Testis (tissue), 3 donors: ENCODE results near the gene SCAMP2. TPM values are rescaled to one million over a fixed set of nuclear protein-coding genes. Genes with fewer than 3 reads are reported as not detected.

Experiments
- DNase-seq: peaks from one replicate; pipeline ENCODE4 v3.0.0-alpha.2; 2019
- H3K27ac ChIP-seq, 2 donors: fragments of 200-600 bp; sonication (generic); one replicate each; pipeline ENCODE4 v1.5.1; 2019
- H3K27me3 ChIP-seq: fragments of 200-600 bp; sonication (generic); one replicate; pipeline ENCODE4 v1.5.1; 2019
- H3K36me3 ChIP-seq: fragments of 200-600 bp; sonication (generic); one replicate; pipeline ENCODE4 v1.5.1; 2017; ENCODE audit warnings: low read depth; ENCODE audit errors: missing control alignments
- H3K4me1 ChIP-seq: fragments of 200-600 bp; sonication (generic); one replicate; pipeline ENCODE4 v1.5.1; 2019
- H3K4me3 ChIP-seq, 2 donors: fragments of 200-600 bp; sonication (generic); one replicate each; pipeline ENCODE4 v1.5.1; 2017 to 2019
- H3K9me3 ChIP-seq: fragments of 200-600 bp; sonication (generic); one replicate; pipeline ENCODE4 v1.5.1; 2017
- POLR2A ChIP-seq: fragments of 450-650 bp; IDR thresholded peaks from one replicate; pipeline ENCODE4 v1.6.1; 2017; ENCODE audit warnings: antibody characterized with exemption, mild to moderate bottlenecking, moderate library complexity
- WGBS, 2 donors: methylation state at CpG; one replicate each; pipeline ENCODE4 v1.1.5; 2018; 5-methylcytosine and 5-hydroxymethylcytosine counted together
- intact Hi-C: fragments of 100-400 bp; cut with DNase I; formaldehyde crosslinking; loops from one replicate; pipeline ENCODE4 v1.15.1; 2023; ENCODE audit warnings: low total_unique reads
- polyA plus RNA-seq: library from polyadenylated mRNA; stranded (reverse); fragments of 350-450 nt; fragmentation: Illumina TruSeq; extraction: RNeasy Lipid Tissue Mini Kit (QIAGEN cat#74804); gene quantifications from one replicate; pipeline ENCODE4 v1.2.3, GENCODE V29; 2014; ENCODE audit warnings: low read depth, low replicate concordance; ENCODE audit not compliant: insufficient read depth
- total RNA-seq, 2 donors: library from RNA; depleted of rRNA; stranded (reverse); fragments of >200 nt; gene quantifications; one replicate each; pipeline ENCODE4 v1.2.3, GENCODE V29; 2016
- TF ChIP-seq, protein P1 (sequence below), 3 experiments: fragments of 450-650 bp in 2 of 3; fragments of 200-600 bp in 1 of 3; sonication (generic) in 1 of 3; IDR thresholded peaks; one replicate each; pipeline ENCODE4 v1.5.1; 2016 to 2019; ENCODE audit warnings: antibody characterized with exemption in 3 of 3, mild to moderate bottlenecking in 2 of 3, moderate library complexity in 1 of 3

The SCAMP2 gene
- total and polyA plus RNA-seq, 3 donors from 2014 or later, result 94.8 to 130 (median 103) TPM

DNA sequence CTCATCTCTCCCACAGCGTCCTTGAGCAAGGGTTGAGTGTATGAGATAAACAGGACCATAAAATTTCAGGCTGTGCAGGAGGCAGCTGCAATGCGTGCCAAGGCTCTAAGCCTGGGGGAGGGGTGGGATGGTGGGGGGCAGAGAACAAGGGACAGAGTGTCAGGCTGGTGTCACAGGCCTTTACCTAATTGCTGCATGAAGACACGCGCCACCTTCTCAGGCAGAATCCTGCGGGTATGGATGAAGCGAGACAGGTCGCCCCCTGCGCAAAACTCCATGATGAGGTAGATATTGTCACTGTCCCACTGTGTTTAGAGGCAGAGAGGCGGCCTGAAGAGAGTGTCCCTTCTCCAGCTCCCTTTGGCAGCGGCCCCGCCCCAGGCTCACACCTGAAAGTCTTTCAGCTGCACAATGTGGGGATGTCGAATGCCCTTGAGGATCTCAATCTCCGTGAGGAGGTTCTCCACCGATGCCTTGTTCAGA is 31.2 kb downstream of the SCAMP2 start:
- Histone ChIP-seq H3K4me1 (peaks cover 30% of the 10 kb centered on the region), H3K27ac (no peak overlapping the region)
- intact Hi-C loops, result loop anchor here (5.0 kb wide), 1 partner anchor 60 kb away; the partner anchor contains the start of gene CSK

GRCh38 chr15:74840851-74841775 is 32.1 kb downstream of the SCAMP2 start:
- no peaks in the 10 kb centered on the region for H3K36me3 ChIP-seq

More for the DNA sequence above, 31.2 kb downstream of the SCAMP2 start:
- TF ChIP-seq, protein P1, sequence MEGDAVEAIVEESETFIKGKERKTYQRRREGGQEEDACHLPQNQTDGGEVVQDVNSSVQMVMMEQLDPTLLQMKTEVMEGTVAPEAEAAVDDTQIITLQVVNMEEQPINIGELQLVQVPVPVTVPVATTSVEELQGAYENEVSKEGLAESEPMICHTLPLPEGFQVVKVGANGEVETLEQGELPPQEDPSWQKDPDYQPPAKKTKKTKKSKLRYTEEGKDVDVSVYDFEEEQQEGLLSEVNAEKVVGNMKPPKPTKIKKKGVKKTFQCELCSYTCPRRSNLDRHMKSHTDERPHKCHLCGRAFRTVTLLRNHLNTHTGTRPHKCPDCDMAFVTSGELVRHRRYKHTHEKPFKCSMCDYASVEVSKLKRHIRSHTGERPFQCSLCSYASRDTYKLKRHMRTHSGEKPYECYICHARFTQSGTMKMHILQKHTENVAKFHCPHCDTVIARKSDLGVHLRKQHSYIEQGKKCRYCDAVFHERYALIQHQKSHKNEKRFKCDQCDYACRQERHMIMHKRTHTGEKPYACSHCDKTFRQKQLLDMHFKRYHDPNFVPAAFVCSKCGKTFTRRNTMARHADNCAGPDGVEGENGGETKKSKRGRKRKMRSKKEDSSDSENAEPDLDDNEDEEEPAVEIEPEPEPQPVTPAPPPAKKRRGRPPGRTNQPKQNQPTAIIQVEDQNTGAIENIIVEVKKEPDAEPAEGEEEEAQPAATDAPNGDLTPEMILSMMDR (IDR thresholded peaks at IDR 0.05), result no peak
- TF ChIP-seq POLR2A, result no peak
- H3K9me3 ChIP-seq, result no peaks in the 10 kb centered on the region
- peak overlapping the region in 1 of 2 donors; percentile 84 for H3K4me3 ChIP-seq
- H3K36me3 ChIP-seq, result no peaks in the 10 kb centered on the region
- no peaks in the 10 kb centered on the region for H3K27me3 ChIP-seq
- no peak for DNase-seq
- 67% methylated on average over 11 to 14 of the region's 14 CpGs for WGBS, 2 donors

DNA sequence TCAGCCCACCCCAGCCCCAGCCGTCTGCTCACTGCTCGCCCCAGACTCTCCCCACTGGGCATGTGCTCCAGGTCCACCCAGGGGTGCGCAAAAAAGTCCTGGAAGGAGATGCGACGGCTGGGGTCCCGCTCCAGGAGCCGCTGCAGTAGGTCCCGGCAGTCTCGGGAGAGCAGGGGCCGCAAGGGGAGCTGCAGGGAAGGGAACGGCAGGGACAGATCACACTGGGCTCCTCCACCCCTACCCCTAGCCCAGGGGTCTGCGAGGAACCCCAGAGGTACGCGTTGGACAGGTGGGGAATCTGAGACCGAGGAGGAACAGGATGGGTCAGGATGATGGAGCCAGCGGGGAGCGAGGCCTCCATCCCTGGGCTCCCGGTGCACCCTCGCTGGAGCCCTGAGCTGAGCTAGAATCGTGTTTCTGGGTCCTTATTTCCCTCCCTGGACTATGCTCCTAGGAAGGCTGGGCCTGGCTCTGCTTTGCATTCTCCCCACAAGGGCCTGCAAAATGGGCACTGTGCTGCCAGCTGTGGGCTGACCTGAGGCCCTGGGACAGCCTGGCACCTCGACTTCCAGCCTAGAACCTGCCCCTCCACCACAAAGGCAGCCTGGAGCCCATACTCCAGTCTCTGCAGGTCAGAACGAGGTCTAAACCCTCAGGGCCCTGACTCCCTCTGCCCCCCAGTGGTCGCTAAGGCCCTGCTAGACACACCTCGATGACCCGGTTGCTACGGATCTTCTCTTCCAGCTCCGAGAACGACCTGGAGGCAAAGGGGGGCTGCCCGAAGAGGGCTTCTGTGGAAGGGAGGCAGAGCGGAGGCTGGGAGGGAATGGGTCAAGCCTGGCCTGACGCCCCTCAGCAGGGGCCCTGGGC is 33.4 kb downstream of the SCAMP2 start:
- Histone ChIP-seq H3K36me3 (no peaks in the 10 kb centered on the region), H3K27me3 (no peaks in the 10 kb centered on the region), H3K27ac (no peak overlapping the region), H3K9me3 (no peaks in the 10 kb centered on the region), H3K4me3 (no peak overlapping the region), H3K4me1 (peaks cover 25% of the 10 kb centered on the region)
- 84 to 90% methylated on average over 17 to 31 of the region's 31 CpGs for WGBS, 2 donors
- no peak for DNase-seq
- TF ChIP-seq, protein P1 (IDR thresholded peaks at IDR 0.05), result no peak
- TF ChIP-seq POLR2A, result no peak
- intact Hi-C loops, result loop anchor here (5.0 kb wide), 1 partner anchor 57 kb away; the partner anchor contains the start of gene CSK

More at GRCh38 chr15:74840851-74841775, 32.1 kb downstream of the SCAMP2 start:
- WGBS, 2 donors, result 86 to 90% methylated on average over 9 of the region's 9 CpGs
- Histone ChIP-seq H3K9me3 (no peaks in the 10 kb centered on the region), H3K4me1 (peaks cover 30% of the 10 kb centered on the region), H3K4me3 (no peak overlapping the region), H3K27me3 (no peaks in the 10 kb centered on the region), H3K27ac (no peak overlapping the region)
- no peak for TF ChIP-seq POLR2A
- TF ChIP-seq, protein P1 (IDR thresholded peaks at IDR 0.05), result no peak
- no peak for DNase-seq
- intact Hi-C loops, result loop anchor here (5.0 kb wide), 1 partner anchor 59 kb away; the partner anchor contains the start of gene CSK

DNA sequence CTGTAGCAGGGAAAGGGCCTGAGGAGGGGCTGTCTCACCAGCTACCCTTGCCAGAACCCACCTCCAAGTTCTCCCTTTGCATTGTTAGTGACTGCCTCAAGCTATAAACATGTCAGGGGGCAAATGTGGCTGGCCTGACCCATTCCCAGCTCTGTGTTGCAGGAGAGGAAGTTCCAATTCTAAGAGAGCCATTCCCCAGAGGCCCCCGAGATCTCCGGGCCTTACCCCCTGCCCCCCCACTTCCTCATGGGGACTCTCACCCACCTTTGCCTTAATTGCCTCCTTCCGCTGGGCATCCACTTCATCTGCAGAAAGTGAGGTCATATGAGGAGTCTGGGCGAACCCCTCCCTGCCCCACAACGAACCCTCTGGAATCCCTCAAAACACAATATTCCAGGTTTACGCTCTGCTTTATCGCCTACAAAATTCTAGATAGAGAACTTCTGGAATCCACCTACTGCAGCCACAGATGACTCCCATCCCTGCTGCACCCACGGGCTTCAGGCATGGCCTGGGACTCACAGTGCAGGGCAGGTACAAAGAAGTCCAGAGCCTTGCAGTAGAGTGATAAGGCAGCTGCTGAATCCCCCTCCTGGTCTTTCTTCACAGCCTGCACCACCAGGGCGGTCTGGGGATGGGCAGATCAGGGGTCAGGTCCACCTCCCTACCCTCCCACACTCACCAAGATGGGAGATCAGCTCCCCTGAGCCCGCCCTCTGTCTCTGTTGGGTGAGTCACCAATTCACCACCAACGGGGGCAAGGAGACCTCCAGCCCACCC is 34.2 kb downstream of the SCAMP2 start:
- no peak for DNase-seq
- Histone ChIP-seq H3K27me3 (no peaks in the 10 kb centered on the region), H3K27ac (no peak overlapping the region), H3K36me3 (no peaks in the 10 kb centered on the region), H3K4me1 (peaks cover 17% of the 10 kb centered on the region), H3K9me3 (no peaks in the 10 kb centered on the region), H3K4me3 (no peak overlapping the region)
- WGBS, 2 donors, result 87 to 94% methylated on average over 8 to 11 of the region's 11 CpGs
- intact Hi-C loops, result no loop called here
- TF ChIP-seq POLR2A, result no peak
